ENCODE measurements around the gene FRMD5. TPM values are rescaled to one million over a fixed set of nuclear protein-coding genes. Genes with fewer than 3 reads are reported as not detected.
"Not testable (repeated sequence)": the region's sequence is repeated elsewhere in the genome, so short reads cannot be mapped to it uniquely, and the experiment has no call there.

FRMD5 gene
- total RNA-seq: 0.49 TPM

DNA sequence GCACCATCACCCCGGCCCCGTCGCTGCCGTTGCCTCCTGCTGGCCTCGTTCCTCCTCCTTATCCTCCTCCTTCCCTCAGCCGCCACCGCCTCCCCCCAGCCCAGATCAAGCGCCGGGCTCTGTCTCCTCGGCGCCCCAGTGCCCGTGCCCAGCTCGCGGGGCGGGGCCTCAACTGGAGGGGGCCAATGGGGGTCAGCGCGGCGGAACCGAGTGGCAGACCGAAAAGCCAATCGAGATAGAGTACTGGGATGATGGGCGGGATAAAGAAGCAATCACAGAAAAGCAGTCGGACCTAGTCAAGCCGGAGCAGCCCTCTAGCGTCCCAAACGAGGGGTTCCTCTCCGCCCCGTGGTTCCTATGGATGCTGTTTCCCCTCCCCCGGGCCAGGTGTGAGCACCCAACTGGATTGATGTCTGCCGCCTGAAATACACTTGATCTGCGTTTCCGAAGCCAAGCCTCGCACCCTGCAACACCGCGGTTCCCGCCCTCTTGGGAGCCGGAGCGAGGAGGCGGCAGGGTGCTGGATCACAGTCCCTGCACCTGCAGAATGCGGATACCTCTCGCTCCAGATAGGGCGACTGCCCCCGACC lies at the start of gene FRMD5:
Gene FRMD5, minus strand, starts transcription at position 121 of the 590 bp plus-strand sequence.
- Histone ChIP-seq H3K9me3 (no peaks in the 10 kb centered on the region), H3K27ac (no peak within 1 kb of the TSS), H3K4me3 (peak within 1 kb of the TSS; percentile 46 to 57), H3K4me1 (peaks cover 27% of the 10 kb centered on the region), H3K36me3 (no peaks in the 10 kb centered on the region), H3K27me3 (peaks cover 7% of the 10 kb centered on the region)
- intact Hi-C loops (cut with DNase I): no loop called here
- TF ChIP-seq, protein P1, sequence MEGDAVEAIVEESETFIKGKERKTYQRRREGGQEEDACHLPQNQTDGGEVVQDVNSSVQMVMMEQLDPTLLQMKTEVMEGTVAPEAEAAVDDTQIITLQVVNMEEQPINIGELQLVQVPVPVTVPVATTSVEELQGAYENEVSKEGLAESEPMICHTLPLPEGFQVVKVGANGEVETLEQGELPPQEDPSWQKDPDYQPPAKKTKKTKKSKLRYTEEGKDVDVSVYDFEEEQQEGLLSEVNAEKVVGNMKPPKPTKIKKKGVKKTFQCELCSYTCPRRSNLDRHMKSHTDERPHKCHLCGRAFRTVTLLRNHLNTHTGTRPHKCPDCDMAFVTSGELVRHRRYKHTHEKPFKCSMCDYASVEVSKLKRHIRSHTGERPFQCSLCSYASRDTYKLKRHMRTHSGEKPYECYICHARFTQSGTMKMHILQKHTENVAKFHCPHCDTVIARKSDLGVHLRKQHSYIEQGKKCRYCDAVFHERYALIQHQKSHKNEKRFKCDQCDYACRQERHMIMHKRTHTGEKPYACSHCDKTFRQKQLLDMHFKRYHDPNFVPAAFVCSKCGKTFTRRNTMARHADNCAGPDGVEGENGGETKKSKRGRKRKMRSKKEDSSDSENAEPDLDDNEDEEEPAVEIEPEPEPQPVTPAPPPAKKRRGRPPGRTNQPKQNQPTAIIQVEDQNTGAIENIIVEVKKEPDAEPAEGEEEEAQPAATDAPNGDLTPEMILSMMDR (IDR thresholded peaks at IDR 0.05): no peak
- peak; percentile 26 to 27 for TF ChIP-seq POLR2AphosphoS5 (IDR thresholded peaks at IDR 0.05; ENCODE audit: insufficient read depth in 1 of 2, low read depth in 1 of 2)
- DNase-seq (ENCODE audit: extremely low spot score in 2 of 2): no peak

DNA sequence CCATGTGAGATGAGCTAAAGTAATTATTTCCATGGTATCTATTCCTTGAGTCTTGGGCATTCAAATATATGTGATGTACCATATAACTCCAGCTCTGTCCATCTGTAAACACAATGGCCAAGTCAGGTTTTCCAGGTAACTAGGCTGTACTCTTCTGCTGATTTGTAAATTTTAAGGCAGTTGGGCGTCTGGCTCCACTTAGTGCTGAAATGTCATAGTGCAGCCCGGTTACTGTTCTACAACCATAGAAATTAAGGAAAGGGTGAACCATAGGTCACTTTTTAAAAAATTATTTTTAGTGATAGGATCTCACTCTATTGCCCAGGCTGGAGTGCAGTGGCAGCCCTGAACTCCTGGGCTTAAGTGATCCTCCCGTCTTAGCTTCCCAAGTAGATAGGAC lies 48.8 kb upstream of the FRMD5 start:
- Histone ChIP-seq H3K9me3 (no peaks in the 10 kb centered on the region), H3K27me3 (no peaks in the 10 kb centered on the region), H3K27ac (no peak overlapping the region), H3K36me3 (no peaks in the 10 kb centered on the region), H3K4me3 (no peak overlapping the region), H3K4me1 (no peaks in the 10 kb centered on the region)
- intact Hi-C loops (cut with DNase I): no loop called here
- DNase-seq (ENCODE audit: extremely low spot score in 2 of 2): no peak
- TF ChIP-seq POLR2A (IDR thresholded peaks at IDR 0.05): no peak
- TF ChIP-seq, protein P1 (IDR thresholded peaks at IDR 0.05): no peak
- TF ChIP-seq POLR2AphosphoS5 (IDR thresholded peaks at IDR 0.05; ENCODE audit: insufficient read depth in 1 of 2, low read depth in 1 of 2): no peak

DNA sequence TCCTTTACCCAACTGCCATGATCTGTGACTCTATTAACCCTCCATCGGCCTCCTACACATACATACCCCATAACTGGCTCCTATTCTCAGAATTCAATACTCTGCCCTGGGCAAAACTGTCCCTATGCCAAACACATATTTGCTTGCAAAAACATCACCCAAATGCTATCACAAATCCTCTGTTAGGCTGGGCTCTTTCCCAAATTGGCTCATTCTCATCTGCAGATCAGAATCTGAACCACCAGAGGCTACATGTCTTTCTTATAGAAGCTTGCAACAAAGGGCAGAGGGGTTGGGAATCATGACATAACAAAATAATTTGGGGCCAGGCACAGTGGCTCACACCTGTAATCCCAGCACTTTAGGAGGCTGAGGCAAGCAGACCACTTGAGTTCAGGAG lies 48.1 kb upstream of the FRMD5 start:
- intact Hi-C loops (cut with DNase I): no loop called here
- no peak overlapping the region for H3K4me3 ChIP-seq
- no peaks in the 10 kb centered on the region for H3K36me3 ChIP-seq
- no peak for DNase-seq (ENCODE audit: extremely low spot score in 2 of 2)
- no peaks in the 10 kb centered on the region for H3K9me3 ChIP-seq
- H3K27ac ChIP-seq: no peak overlapping the region
- no peaks in the 10 kb centered on the region for H3K27me3 ChIP-seq
- no peaks in the 10 kb centered on the region for H3K4me1 ChIP-seq
- TF ChIP-seq POLR2A (IDR thresholded peaks at IDR 0.05) (no peak), POLR2AphosphoS5 (IDR thresholded peaks at IDR 0.05; ENCODE audit: insufficient read depth in 1 of 2, low read depth in 1 of 2) (no peak)
- TF ChIP-seq, protein P1 (IDR thresholded peaks at IDR 0.05): no peak

DNA sequence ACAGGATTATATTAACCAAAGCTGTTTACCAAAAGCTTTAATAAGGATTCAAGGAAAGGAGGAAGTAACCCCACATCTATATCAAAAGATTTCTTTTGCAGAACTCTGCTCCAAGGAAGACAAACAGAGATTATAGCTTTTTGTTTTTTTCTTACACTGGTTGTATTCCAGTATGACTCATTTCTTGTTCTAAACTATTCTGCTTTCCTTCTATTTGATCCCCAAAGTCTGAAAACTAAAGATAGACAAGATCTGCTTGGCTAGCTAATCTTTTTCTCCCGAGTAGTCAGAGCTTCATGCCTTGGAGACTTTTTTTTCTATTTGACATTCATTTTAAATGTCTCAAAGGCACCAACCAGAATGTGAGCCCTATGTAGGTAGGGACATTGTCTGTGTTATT lies 36.8 kb upstream of the FRMD5 start:
- no peaks in the 10 kb centered on the region for H3K4me1 ChIP-seq
- H3K4me3 ChIP-seq: no peak overlapping the region
- no peaks in the 10 kb centered on the region for H3K36me3 ChIP-seq
- TF ChIP-seq POLR2AphosphoS5 (IDR thresholded peaks at IDR 0.05; ENCODE audit: insufficient read depth in 1 of 2, low read depth in 1 of 2) (no peak), POLR2A (IDR thresholded peaks at IDR 0.05) (no peak)
- TF ChIP-seq, protein P1 (IDR thresholded peaks at IDR 0.05): no peak
- no peak overlapping the region for H3K27ac ChIP-seq
- DNase-seq (ENCODE audit: extremely low spot score in 2 of 2): no peak
- H3K27me3 ChIP-seq: no peaks in the 10 kb centered on the region
- intact Hi-C loops (cut with DNase I): no loop called here
- H3K9me3 ChIP-seq: no peaks in the 10 kb centered on the region

DNA sequence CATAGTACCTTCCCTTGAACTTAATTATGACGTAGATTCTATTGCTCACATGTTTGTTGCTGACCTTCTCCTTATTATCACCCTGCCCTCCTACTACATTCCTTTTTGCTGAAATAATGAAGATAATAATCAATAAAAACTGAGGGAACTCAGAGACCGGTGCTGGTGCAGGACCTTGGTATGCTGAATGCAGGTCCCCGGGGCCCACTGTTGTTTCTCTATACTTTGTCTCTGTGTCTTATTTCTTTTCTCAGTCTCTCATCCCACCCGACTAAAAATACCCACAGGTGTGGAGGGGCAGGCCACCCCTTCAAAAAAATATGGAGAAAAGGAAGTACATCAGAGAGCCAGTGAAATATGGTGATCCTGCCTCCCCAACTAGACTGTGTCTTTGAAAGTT lies 34.2 kb upstream of the FRMD5 start:
- H3K27me3 ChIP-seq; H3K36me3 ChIP-seq; DNase-seq (ENCODE audit: extremely low spot score in 2 of 2); H3K9me3 ChIP-seq; H3K27ac ChIP-seq; H3K4me1 ChIP-seq; H3K4me3 ChIP-seq; intact Hi-C loops (cut with DNase I): not testable (repeated sequence)
